ENCODE results near the gene BSPRY. TPM values are rescaled to one million over a fixed set of nuclear protein-coding genes. Genes with fewer than 3 reads are reported as not detected.

BSPRY gene
- total RNA-seq, 1 experiment from 2014 or later: 14.5 TPM

DNA sequence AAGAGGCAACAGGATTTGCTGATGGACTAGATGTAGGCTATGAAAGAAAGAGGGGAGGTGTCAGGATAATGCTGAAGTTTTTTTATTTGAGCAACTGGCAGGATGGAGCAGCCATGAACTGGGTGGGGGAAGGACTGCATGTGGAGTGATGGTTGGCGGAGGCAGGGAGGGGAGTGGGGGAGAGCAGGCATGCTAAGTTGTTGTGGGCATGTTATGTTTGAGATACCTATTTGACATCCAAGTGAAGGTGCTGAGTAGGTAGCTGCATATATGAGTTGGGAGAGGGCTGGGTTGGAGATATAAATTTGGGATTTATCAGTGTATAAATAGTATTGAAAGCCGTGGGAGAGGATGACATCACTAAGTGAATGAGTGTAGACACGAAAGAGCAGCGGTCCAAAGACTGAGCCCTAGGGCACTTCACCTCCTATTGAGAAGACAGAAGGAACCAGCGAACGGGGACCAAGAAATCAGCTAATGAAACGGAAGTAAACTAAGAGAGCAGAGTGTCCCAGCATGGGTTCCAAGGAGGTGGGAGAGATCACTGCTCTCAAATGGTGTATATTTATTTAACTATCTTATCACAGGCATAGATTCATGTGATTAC, 7.4 kb downstream of the BSPRY start:
- Mint-ChIP-seq H3K4me3 (ENCODE audit: low read depth, unreplicated experiment) (no peak overlapping the region), H3K9me3 (ENCODE audit: low read depth, unreplicated experiment) (no peaks in the 10 kb centered on the region), H3K36me3 (ENCODE audit: insufficient read depth, unreplicated experiment) (no peaks in the 10 kb centered on the region), H3K27ac (ENCODE audit: unreplicated experiment) (no peak overlapping the region), H3K4me1 (ENCODE audit: low read depth, unreplicated experiment) (peaks cover 12% of the 10 kb centered on the region), H3K27me3 (ENCODE audit: unreplicated experiment) (no peaks in the 10 kb centered on the region)
- no peak for DNase-seq
- CTCF ChIA-PET: no interaction called here
- intact Hi-C loops (cut with micrococcal nuclease; ENCODE audit: unreplicated experiment): no loop called here
- BruUV-seq (replicated peaks): no TSS peak
- TF ChIP-seq CTCF (IDR thresholded peaks at IDR 0.05; ENCODE audit: unreplicated experiment): no peak

DNA sequence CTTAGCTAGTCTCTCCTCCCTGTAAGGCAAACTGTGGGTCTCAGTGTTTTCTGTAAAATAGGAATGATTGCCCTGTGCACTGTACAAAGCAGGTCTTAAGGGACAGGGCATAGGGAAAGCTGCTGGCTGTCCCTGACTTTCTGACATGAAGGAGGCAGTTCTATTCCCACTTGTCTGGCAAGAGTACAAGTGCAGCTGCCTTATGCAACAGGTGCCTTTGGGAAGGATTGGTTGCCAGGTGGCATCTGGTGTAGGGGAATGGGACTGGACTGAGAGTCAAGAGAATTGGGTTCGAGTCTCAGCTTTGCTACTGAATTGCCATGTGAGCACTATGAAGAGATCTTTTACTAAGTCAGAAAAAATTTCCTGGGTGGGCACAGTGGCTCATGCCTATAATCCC, 10.0 kb downstream of the BSPRY start:
- Mint-ChIP-seq H3K36me3 (ENCODE audit: insufficient read depth, unreplicated experiment) (no peaks in the 10 kb centered on the region), H3K4me1 (ENCODE audit: low read depth, unreplicated experiment) (no peaks in the 10 kb centered on the region), H3K27me3 (ENCODE audit: unreplicated experiment) (no peaks in the 10 kb centered on the region), H3K4me3 (ENCODE audit: low read depth, unreplicated experiment) (no peak overlapping the region), H3K9me3 (ENCODE audit: low read depth, unreplicated experiment) (no peaks in the 10 kb centered on the region), H3K27ac (ENCODE audit: unreplicated experiment) (no peak overlapping the region)
- intact Hi-C loops (cut with micrococcal nuclease; ENCODE audit: unreplicated experiment): no loop called here
- DNase-seq: no peak
- CTCF ChIA-PET: no interaction called here
- BruUV-seq (replicated peaks): no TSS peak
- no peak for TF ChIP-seq CTCF (IDR thresholded peaks at IDR 0.05; ENCODE audit: unreplicated experiment)

DNA sequence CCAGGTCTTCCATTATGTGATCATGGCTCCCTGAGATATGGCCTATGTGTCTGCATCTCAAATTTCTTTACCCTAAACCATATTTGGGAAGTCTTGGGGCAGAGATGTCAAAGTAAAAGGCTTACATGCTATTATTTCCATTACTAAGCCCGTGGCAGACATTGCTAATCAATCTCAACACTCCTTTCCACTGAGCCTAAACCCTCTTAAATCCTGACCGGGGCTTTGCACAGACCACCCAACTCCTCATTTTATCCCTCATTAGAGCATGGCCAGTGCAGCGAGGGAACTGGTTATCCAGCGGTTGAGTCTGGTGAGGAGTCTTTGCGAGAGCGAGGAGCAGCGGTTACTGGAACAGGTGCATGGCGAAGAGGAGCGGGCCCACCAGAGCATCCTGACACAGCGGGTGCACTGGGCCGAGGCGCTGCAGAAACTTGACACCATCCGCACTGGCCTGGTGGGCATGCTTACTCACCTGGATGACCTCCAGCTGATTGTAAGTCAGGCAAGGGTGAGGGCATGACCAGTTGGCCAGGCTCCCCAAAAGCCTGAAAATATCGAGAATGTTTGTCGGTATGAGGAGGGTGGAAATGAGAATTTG, 11.0 kb downstream of the BSPRY start:
- no peaks in the 10 kb centered on the region for H3K27me3 Mint-ChIP-seq (ENCODE audit: unreplicated experiment)
- DNase-seq: no peak
- no peaks in the 10 kb centered on the region for H3K9me3 Mint-ChIP-seq (ENCODE audit: low read depth, unreplicated experiment)
- BruUV-seq (replicated peaks): no TSS peak
- no peak for TF ChIP-seq CTCF (IDR thresholded peaks at IDR 0.05; ENCODE audit: unreplicated experiment)
- no peak overlapping the region for H3K4me3 Mint-ChIP-seq (ENCODE audit: low read depth, unreplicated experiment)
- no peak overlapping the region for H3K27ac Mint-ChIP-seq (ENCODE audit: unreplicated experiment)
- no peaks in the 10 kb centered on the region for H3K36me3 Mint-ChIP-seq (ENCODE audit: insufficient read depth, unreplicated experiment)
- CTCF ChIA-PET: no interaction called here
- H3K4me1 Mint-ChIP-seq (ENCODE audit: low read depth, unreplicated experiment): no peaks in the 10 kb centered on the region
- intact Hi-C loops (cut with micrococcal nuclease; ENCODE audit: unreplicated experiment): no loop called here

DNA sequence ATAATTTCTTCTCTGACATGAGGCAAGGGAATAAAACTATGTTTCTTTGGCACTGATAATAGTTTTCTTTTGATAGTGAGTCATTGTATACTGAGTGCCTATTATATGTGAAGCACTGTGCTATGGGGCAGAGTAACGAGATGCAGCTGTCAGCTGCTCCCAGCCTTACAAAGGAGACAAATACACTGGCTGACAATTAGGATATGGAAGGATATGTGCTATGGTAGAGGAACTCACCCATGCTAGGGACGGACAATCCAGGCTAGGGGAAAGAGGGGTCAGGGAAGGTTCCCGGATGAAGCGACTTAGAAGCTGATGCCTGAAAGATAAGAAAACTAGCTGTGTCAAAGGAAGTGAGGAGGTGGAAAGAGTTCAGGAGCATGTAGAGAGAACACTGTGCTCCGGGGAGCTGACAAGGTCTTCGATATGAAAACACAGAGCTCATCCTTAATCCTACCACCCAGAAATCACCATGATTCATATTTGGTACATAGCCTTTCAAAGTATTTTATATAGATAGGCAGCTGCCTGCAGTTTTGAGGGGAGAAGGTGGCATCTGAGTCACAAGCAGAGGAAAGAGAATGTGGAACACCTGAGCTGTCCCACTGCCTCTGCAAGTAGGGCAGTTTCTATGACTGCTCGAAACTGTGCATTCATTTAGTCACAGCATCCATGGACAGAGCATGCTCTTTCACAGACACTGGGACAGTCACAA, 12.1 kb downstream of the BSPRY start:
- no peak for DNase-seq
- Mint-ChIP-seq H3K4me1 (ENCODE audit: low read depth, unreplicated experiment) (no peaks in the 10 kb centered on the region), H3K4me3 (ENCODE audit: low read depth, unreplicated experiment) (no peak overlapping the region), H3K36me3 (ENCODE audit: insufficient read depth, unreplicated experiment) (no peaks in the 10 kb centered on the region), H3K27ac (ENCODE audit: unreplicated experiment) (no peak overlapping the region), H3K27me3 (ENCODE audit: unreplicated experiment) (no peaks in the 10 kb centered on the region), H3K9me3 (ENCODE audit: low read depth, unreplicated experiment) (no peaks in the 10 kb centered on the region)
- TF ChIP-seq CTCF (IDR thresholded peaks at IDR 0.05; ENCODE audit: unreplicated experiment): no peak
- CTCF ChIA-PET: interaction anchor here (0.6 kb wide), 1 partner anchor 44 kb away, joined by 3 read pairs; no protein-coding TSS in a partner anchor
- intact Hi-C loops (cut with micrococcal nuclease; ENCODE audit: unreplicated experiment): no loop called here
- BruUV-seq (replicated peaks): no TSS peak

Data from Calu3 (cell line).